Mononuclear cell (primary cell): ENCODE results near the gene TLK1. TPM values are rescaled to one million over a fixed set of nuclear protein-coding genes. Genes with fewer than 3 reads are reported as not detected.
A peak's percentile ranks its signal among the peaks of the same experiment; 100 is the strongest.

ENCODE experiments used
- H3K27me3 ChIP-seq: 2 replicates; pipeline ENCODE4 v1.6.0; 2011; ENCODE audit warnings: low read length, control low read depth; ENCODE audit not compliant: insufficient read depth
- H3K4me1 ChIP-seq: 2 replicates; pipeline ENCODE4 v1.5.1; 2011; ENCODE audit warnings: mild to moderate bottlenecking, low read length, control low read depth; ENCODE audit not compliant: insufficient read depth
- H3K4me3 ChIP-seq: 2 replicates; pipeline ENCODE4 v1.5.1; 2011; ENCODE audit warnings: mild to moderate bottlenecking, low read length, moderate library complexity
- H3K9me3 ChIP-seq: 2 replicates; pipeline ENCODE4 v1.5.1; 2011; ENCODE audit warnings: low read depth, mild to moderate bottlenecking, control low read depth, low read length
- total RNA-seq: library from RNA; depleted of rRNA; stranded (reverse); fragments of >200 nt; gene quantifications from one replicate; pipeline ENCODE4 v1.2.3, GENCODE V29; 2012

The TLK1 gene
- total RNA-seq, 1 donor, result 57.4 TPM

DNA sequence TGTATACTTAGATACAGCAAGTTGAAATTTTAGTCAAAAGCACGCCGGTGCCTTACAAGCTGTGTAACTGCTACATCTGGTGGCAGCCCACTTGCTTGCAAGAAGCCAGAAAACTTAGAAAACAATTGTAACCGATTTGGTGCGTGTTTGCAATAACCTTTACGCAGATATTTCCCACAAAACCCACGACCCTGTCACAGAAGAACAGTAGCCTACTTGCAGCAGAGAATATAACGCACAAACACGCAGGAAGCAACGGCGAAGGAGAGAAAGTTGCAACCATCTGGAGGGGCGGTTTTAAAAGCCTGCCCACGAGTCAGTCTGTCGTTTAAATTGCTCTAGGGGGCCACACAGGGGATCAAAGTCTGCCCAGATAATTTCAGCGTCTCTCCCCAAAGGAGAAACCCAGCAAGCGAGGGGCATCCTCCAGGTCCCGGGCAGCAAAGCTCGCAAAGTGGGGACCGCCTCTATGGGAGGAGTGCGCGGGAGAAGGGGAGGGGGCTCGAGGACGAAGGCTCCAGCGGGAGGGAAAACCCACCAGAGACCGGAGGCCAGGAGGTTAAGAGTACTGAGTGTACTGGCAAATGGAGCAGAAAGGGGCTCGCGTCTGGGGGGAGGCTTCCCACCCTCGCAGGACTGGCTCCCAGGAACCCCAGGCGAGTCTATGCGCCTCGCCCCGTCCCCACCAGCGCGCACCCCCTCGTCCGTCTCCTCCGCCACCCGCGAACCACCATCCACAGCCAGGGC is 1.1 kb downstream of the TLK1 start:
- H3K4me1 ChIP-seq, result peaks cover 40% of the 10 kb centered on the region
- peak overlapping the region; percentile 73 for H3K4me3 ChIP-seq
- H3K27me3 ChIP-seq, result no peaks in the 10 kb centered on the region
- no peaks in the 10 kb centered on the region for H3K9me3 ChIP-seq

DNA sequence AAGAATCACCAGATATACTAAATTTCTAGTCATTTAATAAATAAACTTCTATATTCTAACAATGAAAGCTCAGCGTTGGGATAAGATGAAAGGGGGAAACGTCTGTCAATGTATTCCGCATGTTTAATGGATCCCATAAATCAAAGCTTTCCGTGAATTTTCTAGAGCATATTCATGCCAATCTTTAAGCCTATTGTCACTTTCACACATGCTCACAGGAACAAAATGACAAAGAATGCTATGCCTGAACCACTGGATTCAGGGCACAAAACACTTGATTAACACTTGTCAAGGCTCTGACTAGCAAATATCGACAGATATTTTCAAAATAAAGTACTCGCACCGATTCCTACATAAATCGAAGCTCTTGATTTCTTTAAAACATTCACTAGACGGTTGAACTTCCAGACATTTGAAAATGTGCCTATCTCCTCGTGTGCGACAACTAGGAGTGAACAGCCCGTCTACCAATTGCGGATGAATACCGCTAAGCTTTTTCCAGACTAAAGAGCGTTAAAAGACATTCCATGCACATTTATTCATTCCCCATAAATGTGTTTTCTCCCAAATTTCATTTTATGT is 1.8 kb downstream of the TLK1 start:
- Histone ChIP-seq H3K4me1 (peaks cover 46% of the 10 kb centered on the region), H3K9me3 (no peaks in the 10 kb centered on the region), H3K4me3 (peak overlapping the region; percentile 73), H3K27me3 (no peaks in the 10 kb centered on the region)

- Histone ChIP-seq H3K9me3 (no peaks in the 10 kb centered on the region), H3K4me1 (peaks cover 46% of the 10 kb centered on the region), H3K4me3 (no peak overlapping the region), H3K27me3 (no peaks in the 10 kb centered on the region)
Observed at GRCh38 chr2:171158036-171158789, 2.5 kb downstream of the TLK1 start.

DNA sequence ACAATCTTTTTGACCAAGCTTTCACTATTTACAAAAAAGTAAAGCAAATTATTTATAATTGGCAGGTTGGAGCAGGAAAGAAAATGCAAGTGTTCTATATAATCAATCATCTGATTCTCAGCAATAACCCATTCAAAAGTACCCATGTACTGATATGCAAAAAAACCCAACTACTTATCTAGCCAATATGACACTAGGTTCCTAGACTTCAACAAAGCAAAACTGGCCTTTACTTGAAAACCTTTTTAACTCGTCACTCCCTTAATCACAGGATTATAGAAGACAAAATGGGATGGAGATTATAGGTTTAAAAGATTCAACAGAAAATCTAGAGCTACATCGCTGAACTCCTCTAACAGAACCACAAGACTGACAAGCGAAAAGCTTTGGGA is 3.6 kb downstream of the TLK1 start:
- peaks cover 36% of the 10 kb centered on the region for H3K4me1 ChIP-seq
- no peak overlapping the region for H3K4me3 ChIP-seq
- no peaks in the 10 kb centered on the region for H3K27me3 ChIP-seq
- H3K9me3 ChIP-seq, result no peaks in the 10 kb centered on the region

DNA sequence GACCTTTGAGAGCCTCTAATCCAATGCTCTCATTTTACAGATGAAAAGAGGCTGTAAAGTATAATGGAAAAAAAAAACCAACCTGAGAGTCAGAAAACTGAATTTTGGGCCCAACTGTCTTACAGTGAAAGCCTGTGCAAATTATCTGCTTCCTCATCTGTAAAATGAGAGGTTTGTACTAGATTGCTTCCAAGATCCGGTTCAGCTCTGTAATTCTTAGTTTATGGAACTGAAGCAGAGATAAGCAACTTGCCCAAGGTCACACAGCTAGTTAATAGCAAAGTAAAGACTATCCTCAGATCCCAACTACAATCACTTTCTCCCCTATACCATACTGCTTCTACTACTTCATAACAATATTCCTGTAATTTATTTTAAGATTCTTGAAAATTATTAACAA is 6.3 kb downstream of the TLK1 start:
- H3K4me3 ChIP-seq, result no peak overlapping the region
- H3K4me1 ChIP-seq, result peaks cover 34% of the 10 kb centered on the region
- H3K9me3 ChIP-seq, result no peaks in the 10 kb centered on the region
- no peaks in the 10 kb centered on the region for H3K27me3 ChIP-seq

DNA sequence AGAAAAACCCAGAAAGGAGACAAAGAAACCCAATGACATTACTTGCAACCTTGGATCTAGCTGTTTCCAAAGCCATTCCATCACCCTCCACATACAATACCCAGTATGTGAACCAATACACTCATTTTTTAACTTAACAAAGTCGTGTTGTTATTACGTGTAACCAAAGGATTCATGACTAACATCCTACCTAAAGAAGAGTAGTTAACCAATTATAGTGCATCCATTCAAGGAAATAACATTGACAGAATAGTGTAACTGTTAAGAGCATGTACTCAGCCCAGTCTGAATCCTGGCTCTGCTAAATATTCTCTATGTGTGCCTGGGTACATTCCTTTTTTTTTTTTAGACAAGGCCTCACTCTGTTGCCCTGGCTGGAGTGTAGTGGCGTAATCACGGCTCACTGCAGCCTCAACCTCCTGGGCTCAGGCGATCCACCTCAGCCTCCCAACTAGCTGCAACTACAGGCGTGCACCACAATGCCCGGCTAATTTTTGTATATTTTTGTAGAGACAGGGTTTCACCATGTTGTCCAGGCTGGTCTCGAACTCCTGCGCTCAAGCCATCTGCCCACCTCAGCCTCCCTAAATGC is 9.9 kb downstream of the TLK1 start:
- H3K9me3 ChIP-seq, result no peaks in the 10 kb centered on the region
- H3K4me1 ChIP-seq, result peaks cover 46% of the 10 kb centered on the region
- H3K4me3 ChIP-seq, result no peak overlapping the region
- H3K27me3 ChIP-seq, result no peaks in the 10 kb centered on the region

GRCh38 chr2:171149986-171150693 is 10.6 kb downstream of the TLK1 start:
- Histone ChIP-seq H3K4me1 (peaks cover 50% of the 10 kb centered on the region), H3K4me3 (no peak overlapping the region), H3K27me3 (no peaks in the 10 kb centered on the region), H3K9me3 (no peaks in the 10 kb centered on the region)

DNA sequence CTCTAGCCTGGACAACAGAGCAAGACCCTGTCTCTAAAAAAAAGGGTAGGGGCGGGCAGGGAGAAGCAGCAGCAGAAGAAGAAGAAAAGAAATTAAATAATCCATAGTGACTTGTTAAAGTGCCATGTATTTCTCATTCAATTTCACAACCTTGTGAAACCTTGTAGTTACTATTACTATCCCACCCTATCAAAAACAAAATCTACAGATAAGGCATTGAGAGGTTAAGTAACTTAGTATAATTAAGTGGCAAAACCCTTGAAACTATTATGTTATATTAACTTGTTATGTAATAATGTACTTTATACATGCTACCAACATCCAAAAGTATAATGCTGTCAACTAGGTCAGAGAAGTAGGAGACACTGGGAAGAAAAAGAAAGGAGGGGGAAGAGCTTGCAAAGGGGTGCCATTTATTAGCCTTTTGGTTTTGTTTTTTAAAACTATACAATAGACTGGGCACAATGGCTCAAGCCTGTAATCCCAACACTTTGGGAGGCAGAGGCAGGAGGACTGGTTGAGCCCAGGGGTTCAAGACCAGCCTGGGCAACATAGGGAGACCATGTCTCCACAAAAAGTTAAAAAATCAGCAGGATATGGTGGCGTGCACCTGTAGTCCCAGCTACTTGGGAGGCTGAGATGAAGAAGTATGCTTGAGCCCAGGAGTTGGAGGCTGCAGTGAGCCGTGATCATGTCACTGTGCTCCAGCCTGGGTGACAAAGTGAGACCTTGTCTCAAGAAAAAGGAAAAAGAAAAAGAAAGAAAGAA is 11.3 kb downstream of the TLK1 start:
- peaks cover 52% of the 10 kb centered on the region for H3K4me1 ChIP-seq
- H3K27me3 ChIP-seq, result no peaks in the 10 kb centered on the region
- no peak overlapping the region for H3K4me3 ChIP-seq
- no peaks in the 10 kb centered on the region for H3K9me3 ChIP-seq

- H3K9me3 ChIP-seq, result no peaks in the 10 kb centered on the region
- no peak overlapping the region for H3K4me3 ChIP-seq
- H3K27me3 ChIP-seq, result no peaks in the 10 kb centered on the region
- H3K4me1 ChIP-seq, result peaks cover 50% of the 10 kb centered on the region
Observed at GRCh38 chr2:171147081-171147480, 13.6 kb downstream of the TLK1 start.

DNA sequence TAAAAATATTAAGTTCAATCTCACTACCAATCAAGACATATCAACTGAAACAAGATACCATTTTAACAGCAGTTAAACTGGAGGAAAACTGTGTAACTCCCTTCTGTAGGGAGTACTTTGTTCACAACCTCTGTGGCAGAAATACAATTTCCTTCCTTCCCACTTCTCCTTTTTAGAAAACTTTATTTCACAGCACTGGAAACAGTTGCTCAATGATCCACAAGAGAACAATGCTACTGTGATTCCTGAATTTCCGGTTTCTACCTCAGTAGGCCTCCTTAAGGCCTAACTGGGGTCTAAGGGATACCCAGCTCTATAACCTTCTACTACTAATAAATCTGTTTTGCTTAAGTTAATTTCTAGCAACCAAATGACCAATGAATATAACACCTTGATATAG is 14.1 kb downstream of the TLK1 start:
- no peak overlapping the region for H3K4me3 ChIP-seq
- H3K27me3 ChIP-seq, result no peaks in the 10 kb centered on the region
- no peaks in the 10 kb centered on the region for H3K9me3 ChIP-seq
- H3K4me1 ChIP-seq, result peaks cover 50% of the 10 kb centered on the region

GRCh38 chr2:171146071-171146470 is 14.6 kb downstream of the TLK1 start:
- Histone ChIP-seq H3K4me3 (no peak overlapping the region), H3K9me3 (no peaks in the 10 kb centered on the region), H3K4me1 (peaks cover 55% of the 10 kb centered on the region), H3K27me3 (no peaks in the 10 kb centered on the region)

- H3K4me1 ChIP-seq, result peaks cover 53% of the 10 kb centered on the region
- no peaks in the 10 kb centered on the region for H3K9me3 ChIP-seq
- H3K4me3 ChIP-seq, result no peak overlapping the region
- H3K27me3 ChIP-seq, result no peaks in the 10 kb centered on the region
Observed at GRCh38 chr2:171143670-171144062, 17.0 kb downstream of the TLK1 start.

DNA sequence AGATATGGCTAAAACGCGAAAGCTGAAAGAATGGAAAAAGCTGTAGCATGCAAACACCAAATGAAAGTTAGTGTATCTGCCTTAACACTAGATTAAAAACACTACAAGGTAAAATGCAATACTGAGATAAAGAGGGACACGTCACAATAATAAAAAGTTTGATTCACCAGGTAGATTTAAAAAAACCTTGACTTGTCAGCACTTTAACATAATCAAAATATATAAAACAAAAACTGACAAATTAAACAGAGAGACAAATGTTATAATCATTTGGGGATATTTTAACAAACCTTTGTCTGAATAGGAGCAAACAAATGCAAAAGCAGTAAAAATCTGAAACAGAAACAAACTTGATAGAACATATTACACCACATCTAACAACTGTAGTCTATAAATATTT is 18.3 kb downstream of the TLK1 start:
- no peak overlapping the region for H3K4me3 ChIP-seq
- H3K4me1 ChIP-seq, result peaks cover 42% of the 10 kb centered on the region
- no peaks in the 10 kb centered on the region for H3K9me3 ChIP-seq
- H3K27me3 ChIP-seq, result no peaks in the 10 kb centered on the region

- Histone ChIP-seq H3K27me3 (no peaks in the 10 kb centered on the region), H3K4me3 (no peak overlapping the region), H3K4me1 (peaks cover 40% of the 10 kb centered on the region), H3K9me3 (no peaks in the 10 kb centered on the region)
Observed at GRCh38 chr2:171141320-171141719, 19.4 kb downstream of the TLK1 start.
